Subcutaneous abdominal adipose tissue (tissue), 5 donors: Measurements from ENCODE around the gene PKLR.

Experiments used
- H3K27ac ChIP-seq: one replicate; pipeline ENCODE4 v1.7.0; 2013; ENCODE audit warnings: low read depth, mild to moderate bottlenecking, inconsistent platforms, low read length, moderate library complexity
- H3K27me3 ChIP-seq, 5 donors: one replicate each; pipeline ENCODE4 v1.7.0; 2013; ENCODE audit warnings: low read length in 5 of 5, inconsistent platforms in 1 of 5; ENCODE audit not compliant: control insufficient read depth in 5 of 5, insufficient read depth in 4 of 5
- H3K36me3 ChIP-seq, 5 donors: one replicate each; pipeline ENCODE4 v1.7.0; 2013; ENCODE audit warnings: low read length in 5 of 5; ENCODE audit not compliant: control insufficient read depth in 5 of 5, insufficient read depth in 5 of 5
- H3K4me1 ChIP-seq, 5 donors: one replicate each; pipeline ENCODE4 v1.7.0; 2013; ENCODE audit warnings: low read length in 5 of 5, mild to moderate bottlenecking in 3 of 5, moderate library complexity in 1 of 5; ENCODE audit not compliant: control insufficient read depth in 5 of 5, insufficient read depth in 5 of 5
- H3K4me3 ChIP-seq, 5 donors: one replicate each; pipeline ENCODE4 v1.7.0; 2013; ENCODE audit warnings: low read length in 5 of 5, low read depth in 1 of 5
- H3K9ac ChIP-seq, 5 donors: one replicate each; pipeline ENCODE4 v1.7.0; 2013; ENCODE audit warnings: low read length in 5 of 5, mild to moderate bottlenecking in 4 of 5, moderate library complexity in 3 of 5
- H3K9me3 ChIP-seq, 5 donors: one replicate each; pipeline ENCODE4 v1.7.0; 2013; ENCODE audit warnings: low read length in 5 of 5; ENCODE audit not compliant: control insufficient read depth in 5 of 5
- donor health status: healthy.
- donor health status: healthy.
- donor health status: healthy.
- donor health status: healthy.
- donor health status: healthy.

Gene PKLR

DNA sequence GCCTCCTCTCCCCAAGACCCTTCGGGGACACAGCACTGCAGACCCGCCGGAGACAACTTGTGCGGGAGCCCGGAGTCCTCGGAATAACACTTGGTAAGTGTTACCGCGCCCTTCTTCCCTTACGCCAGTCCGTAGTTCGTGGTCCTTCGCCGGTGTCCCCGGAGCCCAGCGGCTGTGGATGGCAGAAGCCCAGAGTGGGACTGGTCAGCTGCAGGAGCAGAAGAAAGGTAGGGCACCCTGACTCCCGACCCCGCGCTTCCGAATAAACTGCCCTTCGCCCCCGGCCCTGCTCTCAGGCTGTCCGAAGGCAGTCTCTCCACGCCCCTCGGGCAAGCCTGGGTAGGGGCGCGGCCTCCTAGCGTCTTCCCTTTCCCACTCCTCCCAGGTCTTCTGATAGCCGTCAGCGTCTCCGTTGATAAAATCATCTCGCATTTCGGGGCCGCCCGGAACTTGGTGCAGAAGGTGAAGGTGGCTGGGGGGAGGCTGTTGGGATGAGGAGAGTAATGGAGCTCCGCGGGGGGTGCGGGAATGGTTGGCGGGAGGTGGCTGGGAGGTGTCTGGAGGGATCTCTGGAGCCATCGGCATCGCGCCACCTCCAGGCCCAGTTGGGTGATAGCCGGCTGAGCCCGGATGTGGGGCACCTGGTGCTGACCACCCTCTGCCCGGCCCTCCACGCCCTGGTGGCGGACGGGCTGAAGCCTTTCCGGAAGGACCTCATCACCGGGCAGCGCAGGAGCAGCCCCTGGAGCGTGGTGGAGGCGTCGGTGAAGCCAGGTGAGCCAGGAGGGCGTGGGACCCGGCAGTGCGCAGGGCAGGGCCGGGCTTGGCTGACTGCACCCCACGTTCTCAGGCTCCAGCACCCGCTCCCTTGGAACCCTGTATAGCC lies 23.7 kb upstream of the PKLR start:
- H3K4me1 ChIP-seq, result peaks cover 12 to 56% (median 46%) of the 10 kb centered on the region in 5 donors
- peak overlapping the region; percentile 82 for H3K27ac ChIP-seq
- no peaks in the 10 kb centered on the region for H3K9me3 ChIP-seq
- H3K4me3 ChIP-seq, result peak overlapping the region; percentile 74 to 92 (median 85)
- peak overlapping the region in 4 of 5 donors; percentile 75 to 93 (median 90) for H3K9ac ChIP-seq
- H3K36me3 ChIP-seq, result peaks cover 3 to 30% (median 25%) of the 10 kb centered on the region in 5 donors
- no peaks in the 10 kb centered on the region for H3K27me3 ChIP-seq

DNA sequence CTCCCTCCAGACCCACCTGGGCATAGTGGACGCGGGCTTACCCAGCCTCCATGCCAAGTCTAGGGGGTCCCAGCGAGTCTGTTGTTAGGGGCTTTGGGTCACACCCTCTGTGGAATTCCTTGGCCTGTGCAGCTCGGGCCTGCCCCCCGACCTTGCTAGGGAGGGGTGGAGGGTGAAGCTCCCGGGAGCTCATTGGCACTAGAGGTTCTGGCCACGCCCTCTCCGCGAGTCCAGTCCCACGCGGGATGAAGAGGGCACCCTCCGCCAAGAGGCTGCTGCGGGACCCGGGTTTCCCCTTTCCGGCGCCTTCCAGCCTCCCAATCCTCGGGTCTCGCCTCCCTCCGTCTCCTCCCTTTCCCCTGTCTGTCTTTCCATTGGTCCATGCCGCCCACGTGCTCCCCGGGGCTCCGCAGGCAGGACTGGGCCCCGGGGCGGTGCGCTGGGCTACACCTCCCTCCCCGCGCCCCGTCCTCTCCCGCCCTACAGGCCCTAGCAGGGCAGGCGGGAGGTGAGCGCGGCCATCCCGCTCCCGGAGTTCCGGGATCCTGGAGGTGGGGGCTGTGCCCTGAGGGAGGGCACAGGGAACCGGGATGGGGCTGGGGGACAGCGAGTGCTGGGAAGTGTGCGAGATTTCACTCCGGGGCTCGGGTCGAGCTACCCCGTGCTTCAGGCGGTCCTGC lies 22.9 kb upstream of the PKLR start:
- H3K36me3 ChIP-seq, result peaks cover 3 to 26% (median 22%) of the 10 kb centered on the region in 5 donors
- H3K9ac ChIP-seq, result peak overlapping the region; percentile 22 to 93 (median 87)
- H3K9me3 ChIP-seq, result no peaks in the 10 kb centered on the region
- H3K27ac ChIP-seq, result peak overlapping the region; percentile 82
- no peaks in the 10 kb centered on the region for H3K27me3 ChIP-seq
- peaks cover 12 to 56% (median 49%) of the 10 kb centered on the region in 5 donors for H3K4me1 ChIP-seq
- peak overlapping the region; percentile 75 to 92 (median 85) for H3K4me3 ChIP-seq

DNA sequence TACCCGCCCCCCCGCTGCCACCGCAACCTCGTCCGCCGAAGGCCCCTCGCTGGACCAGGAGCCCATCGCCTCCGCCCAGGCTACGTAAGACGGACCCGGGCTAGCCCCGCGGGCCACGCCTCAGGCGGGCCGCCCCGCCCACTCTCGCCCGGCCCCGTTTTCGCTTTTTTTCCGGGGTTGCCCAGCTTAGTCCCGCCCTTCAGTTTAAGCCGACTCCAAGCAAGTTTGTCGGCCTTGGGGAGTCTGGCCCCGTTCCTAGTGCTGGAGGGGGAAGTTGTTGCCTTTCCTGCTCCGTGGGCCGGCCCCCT lies 22.4 kb upstream of the PKLR start:
- H3K4me1 ChIP-seq, result peaks cover 12 to 56% (median 49%) of the 10 kb centered on the region in 5 donors

DNA sequence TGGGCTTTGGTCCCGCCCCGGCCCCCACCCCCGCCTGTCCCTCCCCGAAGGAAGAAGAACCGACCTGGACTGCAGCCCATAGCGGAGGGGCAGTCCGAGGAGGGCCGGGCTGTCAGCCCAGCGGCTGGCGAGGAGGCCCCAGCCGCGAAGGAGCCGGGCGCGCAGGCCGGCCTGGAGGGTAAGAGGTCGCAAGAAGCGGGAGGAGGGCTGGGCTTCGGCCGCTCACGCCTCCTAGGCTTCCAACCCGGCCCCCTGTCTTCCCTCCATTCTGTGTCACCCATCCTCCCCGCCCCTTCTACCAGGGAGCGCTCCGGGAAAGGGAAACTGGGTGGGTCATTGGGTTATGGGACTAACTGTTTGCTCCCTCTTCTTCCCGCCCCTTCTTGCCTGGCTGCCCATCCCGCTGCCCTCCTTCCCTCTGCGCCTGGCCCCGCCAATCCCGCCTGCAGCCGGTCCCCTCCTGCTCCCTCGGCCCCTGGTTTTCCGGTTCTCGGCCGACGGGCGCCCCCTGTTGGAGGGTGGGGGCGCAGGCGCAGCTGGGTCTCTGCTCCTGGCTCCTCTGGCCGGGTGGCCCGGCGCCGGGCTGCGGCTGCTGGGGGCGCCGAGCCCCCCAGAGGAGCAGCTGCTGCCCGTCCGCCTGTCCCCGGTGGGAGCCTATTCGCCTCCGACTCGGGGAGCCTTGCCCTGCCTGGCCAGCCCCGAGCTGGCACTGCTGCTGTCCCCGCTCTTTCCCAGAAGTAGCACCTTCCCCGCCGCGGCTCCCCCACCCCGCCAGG lies 21.9 kb upstream of the PKLR start:
- Histone ChIP-seq H3K4me3 (peak overlapping the region; percentile 45 to 92 (median 85)), H3K36me3 (peaks cover 3 to 33% (median 28%) of the 10 kb centered on the region in 5 donors), H3K27ac (peak overlapping the region; percentile 82), H3K9ac (peak overlapping the region in 4 of 5 donors; percentile 55 to 83 (median 72)), H3K9me3 (no peaks in the 10 kb centered on the region), H3K27me3 (no peaks in the 10 kb centered on the region), H3K4me1 (peaks cover 12 to 56% (median 49%) of the 10 kb centered on the region in 5 donors)

More for the DNA sequence above, 22.4 kb upstream of the PKLR start:
- Histone ChIP-seq H3K4me3 (peak overlapping the region; percentile 75 to 92 (median 85)), H3K9me3 (no peaks in the 10 kb centered on the region), H3K9ac (peak overlapping the region; percentile 22 to 93 (median 87)), H3K36me3 (peaks cover 3 to 31% (median 24%) of the 10 kb centered on the region in 5 donors), H3K27me3 (no peaks in the 10 kb centered on the region), H3K27ac (peak overlapping the region; percentile 82)

DNA sequence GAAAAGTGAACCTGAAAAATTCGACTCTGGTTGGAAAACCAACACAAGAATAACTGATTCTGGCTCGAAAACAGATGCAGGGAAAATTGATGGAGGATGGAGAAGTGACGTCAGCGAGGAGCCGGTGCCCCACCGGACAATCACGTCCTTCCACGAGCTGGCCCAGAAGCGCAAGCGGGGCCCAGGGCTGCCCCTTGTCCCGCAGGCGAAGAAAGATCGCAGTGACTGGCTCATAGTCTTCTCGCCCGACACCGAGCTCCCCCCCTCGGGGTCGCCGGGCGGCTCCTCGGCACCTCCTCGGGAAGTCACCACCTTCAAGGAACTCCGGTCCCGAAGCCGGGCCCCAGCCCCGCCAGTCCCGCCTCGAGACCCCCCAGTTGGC lies 21.3 kb upstream of the PKLR start:
- Histone ChIP-seq H3K36me3 (peaks cover 3 to 31% (median 26%) of the 10 kb centered on the region in 5 donors), H3K4me1 (peaks cover 12 to 56% (median 49%) of the 10 kb centered on the region in 5 donors), H3K9me3 (no peaks in the 10 kb centered on the region), H3K9ac (peak overlapping the region in 3 of 5 donors; percentile 55 to 81 (median 64)), H3K27me3 (no peaks in the 10 kb centered on the region), H3K4me3 (peak overlapping the region; percentile 28 to 92 (median 56)), H3K27ac (peak overlapping the region; percentile 62)

DNA sequence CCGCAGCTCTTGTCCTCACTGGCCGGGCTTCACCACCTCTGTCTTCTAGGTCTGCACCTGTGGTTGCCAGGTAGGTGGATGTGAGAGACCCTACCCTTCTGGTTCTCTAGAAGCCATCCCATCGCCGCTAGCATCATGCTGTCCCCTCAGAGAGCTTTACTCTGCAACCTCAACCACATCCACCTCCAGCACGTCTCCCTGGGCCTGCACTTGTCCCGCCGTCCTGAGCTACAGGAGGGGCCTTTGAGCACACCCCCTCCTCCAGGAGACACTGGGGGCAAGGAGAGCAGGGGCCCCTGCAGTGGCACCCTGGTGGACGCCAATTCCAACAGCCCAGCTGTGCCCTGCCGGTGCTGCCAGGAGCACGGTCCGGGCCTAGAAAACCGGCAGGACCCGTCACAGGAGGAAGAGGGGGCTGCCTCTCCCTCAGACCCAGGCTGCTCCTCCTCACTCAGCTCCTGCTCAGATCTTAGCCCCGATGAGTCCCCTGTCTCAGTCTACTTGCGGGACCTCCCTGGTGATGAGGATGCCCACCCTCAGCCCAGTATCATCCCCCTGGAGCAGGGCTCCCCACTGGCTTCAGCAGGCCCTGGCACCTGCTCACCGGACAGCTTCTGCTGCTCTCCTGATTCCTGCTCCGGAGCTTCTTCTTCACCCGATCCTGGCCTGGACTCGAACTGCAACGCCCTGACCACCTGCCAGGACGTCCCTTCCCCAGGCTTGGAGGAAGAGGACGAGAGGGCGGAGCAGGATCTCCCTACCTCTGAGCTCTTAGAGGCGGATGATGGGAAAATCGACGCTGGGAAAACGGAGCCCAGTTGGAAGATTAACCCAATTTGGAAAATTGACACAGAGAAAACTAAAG lies 20.6 kb upstream of the PKLR start:
- Histone ChIP-seq H3K9ac (peak overlapping the region in 2 of 5 donors; percentile 65 to 81), H3K27ac (peak overlapping the region; percentile 62), H3K4me3 (peak overlapping the region; percentile 51 to 92 (median 77)), H3K36me3 (peaks cover 0 to 26% (median 20%) of the 10 kb centered on the region in 5 donors), H3K4me1 (peaks cover 12 to 56% (median 49%) of the 10 kb centered on the region in 5 donors), H3K9me3 (no peaks in the 10 kb centered on the region), H3K27me3 (no peaks in the 10 kb centered on the region)

DNA sequence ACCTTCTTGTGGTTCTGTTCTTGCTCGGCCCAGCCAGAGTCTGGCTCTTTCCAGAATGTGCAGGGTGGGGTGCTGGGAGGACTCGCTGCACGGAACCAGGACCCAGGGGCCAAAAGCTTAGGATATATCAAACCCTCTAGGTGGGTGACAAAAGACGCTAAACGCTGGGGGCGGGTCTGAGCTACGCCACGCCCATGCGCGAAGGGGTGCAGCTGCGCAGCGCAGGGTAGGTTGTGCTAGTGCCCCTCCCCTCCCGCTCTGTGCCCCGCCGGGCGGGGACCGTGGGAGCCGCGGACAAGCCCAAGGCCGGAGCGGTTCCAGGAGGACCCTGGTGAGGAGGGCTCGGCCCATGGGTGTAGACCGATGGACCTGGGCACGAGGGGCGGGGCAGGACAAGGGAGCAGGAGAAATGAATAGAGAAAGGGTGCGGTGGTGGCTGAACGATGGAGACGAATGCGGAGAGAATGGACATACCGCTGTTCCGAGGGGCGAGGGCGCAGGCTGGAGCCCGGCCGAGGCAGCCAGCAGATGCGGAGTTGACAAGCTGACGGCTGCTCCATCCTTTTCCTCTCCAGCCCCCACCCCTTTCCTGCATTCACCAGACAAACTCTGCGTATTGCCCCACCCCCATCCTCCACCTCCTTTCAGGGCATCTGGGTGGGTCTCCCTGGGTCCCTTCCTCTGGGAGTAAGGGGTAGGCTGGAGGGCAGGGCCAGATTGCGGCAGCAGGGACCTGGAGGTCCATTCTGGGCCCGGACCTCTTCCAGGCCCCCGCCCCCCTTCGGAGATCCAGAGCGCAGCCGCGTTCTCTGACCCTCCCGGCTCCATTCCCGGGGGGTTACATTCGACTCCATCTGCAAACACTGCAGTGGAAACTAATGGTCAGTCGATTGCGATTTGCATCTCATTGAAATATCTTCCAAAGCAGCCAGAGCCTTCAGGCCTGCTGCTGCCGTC lies 19.7 kb upstream of the PKLR start, which contains the start of gene RUSC1:
Gene RUSC1, plus strand, starts transcription at position 234 of the 957 bp plus-strand sequence. CDS start 880 bp downstream, outside the sequence.
- Histone ChIP-seq H3K27ac (peak within 1 kb of the TSS; percentile 62), H3K4me3 (peak within 1 kb of the TSS; percentile 66 to 92 (median 77))

DNA sequence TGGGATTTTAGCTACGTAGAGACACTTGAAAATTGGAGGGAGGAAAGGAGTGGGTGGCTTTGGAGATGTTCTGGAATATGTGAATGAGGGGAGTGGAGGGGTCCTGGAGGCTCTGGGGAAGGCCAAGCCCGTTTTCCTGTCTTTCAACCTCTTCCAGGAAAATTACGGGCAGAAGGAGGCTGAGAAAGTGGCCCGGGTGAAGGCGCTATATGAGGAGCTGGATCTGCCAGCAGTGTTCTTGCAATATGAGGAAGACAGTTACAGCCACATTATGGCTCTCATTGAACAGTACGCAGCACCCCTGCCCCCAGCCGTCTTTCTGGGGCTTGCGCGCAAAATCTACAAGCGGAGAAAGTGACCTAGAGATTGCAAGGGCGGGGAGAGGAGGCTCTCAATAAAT lies 19.0 kb upstream of the PKLR start:
- H3K27ac ChIP-seq, result peak overlapping the region; percentile 62

More for the DNA sequence above, 19.7 kb upstream of the PKLR start, which contains the start of gene RUSC1:
- Histone ChIP-seq H3K27me3 (no peaks in the 10 kb centered on the region), H3K9me3 (no peaks in the 10 kb centered on the region), H3K4me1 (peaks cover 12 to 53% (median 48%) of the 10 kb centered on the region in 5 donors), H3K36me3 (peaks cover 0 to 22% (median 12%) of the 10 kb centered on the region in 5 donors), H3K9ac (peak within 1 kb of the TSS; percentile 16 to 65 (median 62))

More for the DNA sequence above, 19.0 kb upstream of the PKLR start:
- peak overlapping the region in 4 of 5 donors; percentile 16 to 65 (median 55) for H3K9ac ChIP-seq
- H3K4me3 ChIP-seq, result peak overlapping the region; percentile 66 to 92 (median 77)
- peaks cover 12 to 48% (median 41%) of the 10 kb centered on the region in 5 donors for H3K4me1 ChIP-seq
- H3K36me3 ChIP-seq, result peaks cover 0 to 21% (median 11%) of the 10 kb centered on the region in 5 donors
- no peaks in the 10 kb centered on the region for H3K9me3 ChIP-seq
- H3K27me3 ChIP-seq, result no peaks in the 10 kb centered on the region
